Endothelial cell of hepatic sinusoid (primary cell): Measurements from ENCODE around the gene ARHGAP24.
"Not testable (repeated sequence)": the region's sequence is repeated elsewhere in the genome, so short reads cannot be mapped to it uniquely, and the experiment has no call there.

Experiments
- in situ Hi-C: cut with HindIII; loops from 2 replicates; pipeline ENCODE4 v1.10.0; 2017; ENCODE audit warnings: low sequenced_read_pairs

The ARHGAP24 gene

GRCh38 chr4:85639946-85640345 lies 165.0 kb downstream of the ARHGAP24 start:
- in situ Hi-C loops: no loop called here

GRCh38 chr4:85642356-85643100 lies 167.6 kb downstream of the ARHGAP24 start:
- in situ Hi-C loops: no loop called here

DNA sequence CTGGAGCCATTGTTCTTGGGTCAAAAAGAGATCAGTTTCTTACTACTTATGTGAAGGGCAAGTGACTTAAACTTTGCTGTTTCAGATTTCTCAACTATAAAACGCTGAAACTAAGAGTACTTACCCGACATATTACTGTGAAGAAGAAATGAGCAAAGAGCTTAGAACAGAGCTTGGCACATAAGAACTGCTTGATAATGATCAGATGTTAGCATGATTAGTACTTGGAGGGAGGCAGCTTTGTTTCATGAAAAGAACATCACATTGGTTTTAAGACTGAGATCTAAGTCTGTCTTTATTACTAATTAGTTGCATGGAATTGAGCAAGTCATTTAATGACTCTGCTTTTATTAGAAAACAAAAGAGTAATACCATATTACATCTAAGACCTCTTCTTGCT lies 169.1 kb downstream of the ARHGAP24 start:
- in situ Hi-C loops: no loop called here

- in situ Hi-C loops: no loop called here
These were observed 176.0 kb downstream of the ARHGAP24 start for GRCh38 chr4:85650908-85651307.

- in situ Hi-C loops: loop anchor here (5.0 kb wide), 2 partner anchors 60 to 100 kb away; no protein-coding TSS in a partner anchor
These were observed 182.0 kb downstream of the ARHGAP24 start for GRCh38 chr4:85656759-85657505.

DNA sequence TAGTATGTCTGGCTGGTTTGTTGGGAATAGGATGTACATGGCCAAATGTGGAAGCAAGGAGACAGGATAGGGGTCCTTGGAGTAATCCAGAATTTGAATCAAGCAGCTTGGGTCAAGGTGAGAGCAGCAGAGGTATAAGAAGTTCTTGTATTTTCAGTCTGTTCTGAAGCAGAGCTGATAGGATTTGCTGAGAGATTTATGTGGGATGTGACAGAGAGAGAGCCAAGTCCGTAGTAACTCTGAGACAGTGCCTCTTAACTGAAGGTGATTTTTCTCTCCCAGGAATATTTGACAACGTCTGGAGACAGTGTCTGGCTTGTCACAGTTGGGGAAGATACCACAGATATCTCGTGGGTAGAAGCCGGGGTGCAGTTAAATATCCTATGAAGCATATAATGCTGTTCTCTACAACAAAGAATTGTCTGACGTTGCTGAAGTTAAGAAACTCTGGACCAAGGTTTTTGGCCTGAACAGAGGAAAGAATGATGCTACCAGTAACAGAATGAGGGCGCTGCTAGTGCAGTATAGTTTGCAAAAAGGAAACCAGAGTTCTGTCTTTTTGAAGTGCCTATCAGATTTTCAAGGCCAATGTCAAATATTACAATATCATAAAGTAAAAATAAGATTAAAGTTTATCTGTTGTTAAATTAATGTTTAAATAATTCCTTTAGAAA lies 184.0 kb downstream of the ARHGAP24 start:
- in situ Hi-C loops: loop anchor here (5.0 kb wide), 2 partner anchors 62 to 102 kb away; no protein-coding TSS in a partner anchor

GRCh38 chr4:85659610-85660218 lies 184.8 kb downstream of the ARHGAP24 start:
- in situ Hi-C loops: loop anchor here (5.0 kb wide), 2 partner anchors 62 to 102 kb away; no protein-coding TSS in a partner anchor

- in situ Hi-C loops: not testable (repeated sequence)
These were observed 191.7 kb downstream of the ARHGAP24 start for GRCh38 chr4:85666625-85667024.

DNA sequence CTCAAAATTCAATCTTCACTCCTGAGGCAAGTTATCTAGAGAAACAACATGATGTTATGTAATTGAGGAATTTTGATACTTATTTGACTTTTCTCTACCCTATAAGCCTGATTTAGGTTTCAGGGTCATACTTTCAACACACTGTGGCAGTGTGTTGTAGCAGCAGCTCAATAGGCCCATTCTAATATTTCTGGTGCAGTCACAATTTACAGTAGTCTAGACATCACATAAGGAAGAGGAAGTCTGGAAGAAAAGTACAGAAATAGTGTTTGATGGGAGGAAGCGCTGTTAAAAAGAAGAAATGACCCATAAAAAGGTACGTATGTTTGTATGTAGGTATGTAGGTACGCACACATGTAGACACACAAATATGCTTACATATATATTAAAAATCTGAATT lies 194.3 kb downstream of the ARHGAP24 start:
- in situ Hi-C loops: no loop called here

DNA sequence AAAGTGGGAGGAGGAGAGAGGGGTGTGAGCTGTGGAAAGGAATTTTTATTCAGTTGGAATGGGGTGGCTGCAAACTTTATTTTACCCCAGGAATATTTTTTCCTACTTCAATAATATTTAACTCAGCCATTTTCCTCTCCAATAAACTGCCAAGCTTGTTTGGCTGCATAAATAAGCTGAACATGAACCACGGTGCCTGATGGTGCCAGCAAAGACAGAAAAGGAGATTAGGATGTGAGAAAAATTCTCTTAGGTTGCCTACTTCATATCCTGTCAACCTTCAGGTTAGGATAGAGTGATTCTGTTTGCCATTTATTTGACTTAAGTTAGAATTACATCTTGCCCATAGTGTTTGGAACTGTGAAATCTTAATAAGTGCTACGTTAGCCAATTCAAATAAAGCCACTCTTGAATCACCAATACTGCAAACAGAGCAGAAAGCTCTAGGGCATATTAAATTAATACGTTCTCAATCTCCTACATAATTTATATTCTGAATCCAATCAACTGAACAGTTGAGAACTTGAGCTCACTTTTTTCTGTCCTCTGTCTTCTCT lies 195.1 kb downstream of the ARHGAP24 start:
- in situ Hi-C loops: no loop called here

DNA sequence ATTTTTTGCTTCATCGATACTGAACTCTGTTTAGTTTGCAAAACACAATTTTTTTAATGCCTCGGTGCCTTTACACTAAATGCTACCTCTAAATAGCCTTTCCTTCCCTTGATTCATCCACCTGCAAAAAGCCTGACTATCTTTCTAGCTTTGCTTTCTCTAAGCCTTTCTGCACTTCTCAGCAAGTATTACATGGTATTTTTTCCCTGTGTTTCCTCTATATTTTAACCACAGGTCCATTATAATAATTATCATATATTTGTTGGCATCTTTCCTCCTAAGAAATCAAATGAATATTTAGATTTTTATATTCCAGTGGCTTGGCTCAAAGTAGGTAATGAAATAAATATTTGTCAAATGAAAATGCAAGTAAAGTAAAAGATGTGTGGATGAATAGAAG lies 196.2 kb downstream of the ARHGAP24 start:
- in situ Hi-C loops: no loop called here

DNA sequence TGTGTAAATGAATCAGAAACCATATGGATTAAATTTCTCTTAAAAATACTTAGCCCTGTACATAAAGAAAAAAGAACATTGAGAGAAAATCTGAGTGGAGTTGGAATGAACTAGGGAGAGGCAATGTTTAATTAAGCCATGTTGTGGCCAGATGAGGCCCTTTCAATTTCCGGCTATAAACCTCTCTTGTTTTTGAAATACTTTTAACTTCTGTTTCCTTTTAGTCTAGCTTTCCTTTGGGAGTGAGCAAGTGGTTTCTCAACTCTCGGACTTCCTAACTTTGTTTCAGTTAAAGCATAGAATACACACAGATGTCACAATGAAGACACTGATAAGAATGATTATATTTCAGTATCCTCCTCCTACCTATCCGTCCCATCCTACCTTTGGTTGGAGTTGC lies 197.2 kb downstream of the ARHGAP24 start:
- in situ Hi-C loops: no loop called here

DNA sequence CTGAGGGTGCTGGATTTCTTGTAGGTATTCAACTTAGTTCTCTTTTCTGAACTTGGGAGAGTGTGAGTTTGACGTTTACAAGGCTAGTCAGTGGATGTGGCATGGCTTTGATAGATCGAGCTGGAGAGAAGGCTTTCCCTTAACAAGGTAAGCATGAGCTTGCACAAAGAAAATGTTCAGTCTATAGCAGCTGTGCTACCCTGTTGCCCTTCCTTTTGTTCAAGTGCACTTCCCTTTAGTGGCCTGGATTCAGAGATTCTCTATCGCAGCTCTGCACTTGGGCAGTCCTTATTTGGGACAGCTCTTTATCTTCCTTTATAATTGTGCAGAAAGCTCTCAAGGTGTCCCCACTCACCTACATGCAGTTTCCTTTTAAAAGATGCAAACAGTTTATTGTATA lies 198.0 kb downstream of the ARHGAP24 start:
- in situ Hi-C loops: no loop called here

DNA sequence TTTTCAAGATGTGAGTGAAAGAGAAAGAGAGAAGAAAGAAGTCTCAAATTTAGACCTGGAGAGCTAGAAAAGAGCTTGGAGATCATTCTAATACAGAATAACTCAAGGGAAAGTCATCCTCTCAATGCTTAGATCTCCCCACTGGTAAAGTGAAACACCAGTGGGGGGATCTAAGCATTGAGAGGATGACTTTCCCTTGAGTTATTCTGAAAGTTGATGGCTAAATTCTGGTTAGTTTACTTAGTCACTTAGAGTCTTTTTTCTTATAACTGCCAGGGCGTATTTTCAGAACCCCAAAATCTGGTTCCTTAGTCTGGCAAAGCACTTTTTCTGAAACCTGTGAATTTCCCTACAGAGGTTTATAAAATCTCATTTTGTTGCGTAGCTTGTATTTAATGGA lies 198.6 kb downstream of the ARHGAP24 start:
- in situ Hi-C loops: no loop called here

GRCh38 chr4:85675076-85676049 lies 200.4 kb downstream of the ARHGAP24 start:
- in situ Hi-C loops: loop anchor here (5.0 kb wide), 1 partner anchor 47 kb away; no protein-coding TSS in a partner anchor

DNA sequence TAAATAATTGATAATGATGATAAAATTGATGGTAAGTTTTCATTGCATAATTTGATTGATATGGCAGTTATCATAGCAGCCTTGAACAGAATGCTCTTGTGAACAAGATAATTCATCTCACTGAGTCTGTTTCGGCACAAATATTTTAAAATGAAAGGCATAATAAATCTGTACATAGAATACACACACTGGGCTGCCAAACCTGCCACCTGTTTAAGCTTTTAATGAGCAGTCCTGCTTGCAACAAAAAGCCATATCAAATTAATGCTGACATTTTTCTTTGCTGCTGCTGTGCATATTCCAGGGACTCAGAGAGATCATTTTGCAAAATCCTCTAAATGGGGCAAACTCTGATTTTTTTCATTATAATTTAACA lies 201.1 kb downstream of the ARHGAP24 start:
- in situ Hi-C loops: loop anchor here (5.0 kb wide), 1 partner anchor 46 kb away; no protein-coding TSS in a partner anchor

DNA sequence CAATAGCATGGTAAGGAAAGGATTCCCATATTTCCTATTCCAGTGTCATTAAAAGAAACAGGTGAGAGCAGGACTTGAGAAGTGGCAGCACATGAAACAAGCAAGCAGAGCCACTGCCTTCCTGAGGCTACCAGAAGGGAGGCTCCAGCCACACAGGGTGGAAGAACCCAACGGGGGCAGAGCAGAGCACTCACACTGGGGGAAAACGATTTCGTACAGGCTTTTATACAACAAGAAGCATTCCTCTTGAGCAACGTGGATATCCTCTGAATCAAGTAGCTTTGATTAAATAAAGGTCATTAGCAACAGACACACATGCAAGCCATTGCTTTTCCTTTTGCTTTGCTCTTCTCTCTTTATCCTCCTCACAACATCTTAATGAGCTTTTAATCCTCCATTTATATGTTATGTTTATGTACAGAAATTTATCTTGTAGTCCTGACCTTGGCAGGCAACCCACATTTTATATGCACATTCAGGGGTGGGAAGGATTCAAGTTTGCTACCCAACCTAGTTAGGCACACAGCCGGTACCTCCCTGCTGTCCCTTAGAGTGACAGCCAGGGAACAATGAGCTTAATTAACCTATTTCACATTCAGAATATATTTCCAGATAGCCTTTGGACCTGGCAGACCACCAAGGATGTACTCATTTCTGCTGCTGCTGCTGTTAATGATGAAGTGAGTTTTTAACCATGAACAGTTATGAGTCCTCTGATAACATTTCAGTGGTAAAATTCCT lies 202.1 kb downstream of the ARHGAP24 start:
- in situ Hi-C loops: loop anchor here (5.0 kb wide), 1 partner anchor 45 kb away; no protein-coding TSS in a partner anchor

GRCh38 chr4:85681221-85681657 lies 206.3 kb downstream of the ARHGAP24 start:
- in situ Hi-C loops: loop anchor here (10.0 kb wide), 1 partner anchor 64 kb away; no protein-coding TSS in a partner anchor

DNA sequence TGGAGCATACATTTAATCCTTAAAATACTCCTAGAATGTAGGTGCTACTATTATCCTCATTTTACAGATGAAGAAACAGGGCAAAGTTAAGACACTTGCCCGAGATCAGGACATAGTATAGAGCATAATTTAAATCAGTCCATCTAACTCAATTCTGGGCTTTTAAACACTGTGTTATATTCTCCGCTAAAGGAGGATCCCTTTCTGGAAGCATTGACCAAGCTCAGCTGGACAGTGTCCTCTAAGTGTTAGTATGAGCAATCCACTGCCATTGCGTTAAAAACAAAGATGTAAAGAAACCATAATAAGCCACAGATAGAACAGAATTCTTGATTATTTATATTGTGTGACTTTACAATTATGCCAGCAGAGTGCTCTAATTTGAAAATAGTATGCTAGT lies 207.0 kb downstream of the ARHGAP24 start:
- in situ Hi-C loops: loop anchor here (10.0 kb wide), 1 partner anchor 63 kb away; no protein-coding TSS in a partner anchor
